Upper lobe of right lung (tissue), 1 donor: Measurements from ENCODE around the gene DHCR24. TPM values are rescaled to one million over a fixed set of nuclear protein-coding genes. Genes with fewer than 3 reads are reported as not detected.
A peak's percentile ranks its signal among the peaks of the same experiment; 100 is the strongest.

ENCODE experiments used
- ATAC-seq: fragments of 200-7000 bp; cut with Tn5 transposase; one replicate; pipeline ENCODE4 v1.9.1; 2020; ENCODE audit warnings: mild to moderate bottlenecking, moderate library complexity
- DNase-seq: peaks from one replicate; pipeline ENCODE4 v3.0.0-alpha.2; 2020
- H3K27ac ChIP-seq: fragments of 200-600 bp; one replicate; pipeline ENCODE4 v1.8.0; 2022
- H3K27me3 ChIP-seq: fragments of 200-600 bp; one replicate; pipeline ENCODE4 v1.8.0; 2022; ENCODE audit warnings: mild to moderate bottlenecking
- H3K36me3 ChIP-seq: fragments of 200-600 bp; one replicate; pipeline ENCODE4 v1.8.0; 2022
- H3K4me1 ChIP-seq: fragments of 200-600 bp; one replicate; pipeline ENCODE4 v1.8.0; 2022
- H3K4me3 ChIP-seq: fragments of 200-600 bp; one replicate; pipeline ENCODE4 v1.8.0; 2022; ENCODE audit warnings: mild to moderate bottlenecking
- H3K9me3 ChIP-seq: fragments of 200-600 bp; one replicate; pipeline ENCODE4 v1.8.0; 2022
- CTCF ChIP-seq: fragments of 200-600 bp; IDR thresholded peaks from one replicate; pipeline ENCODE4 v1.8.0; 2022; ENCODE audit warnings: antibody characterized with exemption
- intact Hi-C: fragments of 100-400 bp; cut with DNase I; formaldehyde crosslinking; loops from one replicate; pipeline ENCODE4 v1.11.0; 2022
- total RNA-seq: library from RNA; stranded (reverse); fragmentation: NEBNext Ultra II Directional; extraction: Animal tissue kit (Norgen Biotek cat#: 25700); gene quantifications from one replicate; pipeline ENCODE4 v1.2.1, GENCODE V29; 2021
- donor health status: DM: no; HTN: yes; CAD: no; lungs with severe emphysema.

The DHCR24 gene
- total RNA-seq, 1 donor from 2014 or later, result 749 TPM

GRCh38 chr1:54848134-54848948 is 38.7 kb downstream of the DHCR24 start:
- Histone ChIP-seq H3K27ac (no peak overlapping the region), H3K9me3 (no peaks in the 10 kb centered on the region), H3K4me1 (no peaks in the 10 kb centered on the region), H3K27me3 (no peaks in the 10 kb centered on the region), H3K4me3 (no peak overlapping the region), H3K36me3 (peaks cover 29% of the 10 kb centered on the region)
- no peak for ATAC-seq
- intact Hi-C loops, result no loop called here
- peak; percentile 18 for DNase-seq
- TF ChIP-seq CTCF, result no peak

GRCh38 chr1:54846716-54847284 is 40.2 kb downstream of the DHCR24 start:
- TF ChIP-seq CTCF, result no peak
- ATAC-seq (no peak), DNase-seq (no peak)
- intact Hi-C loops, result no loop called here
- no peaks in the 10 kb centered on the region for H3K9me3 ChIP-seq
- H3K36me3 ChIP-seq, result peaks cover 14% of the 10 kb centered on the region
- no peaks in the 10 kb centered on the region for H3K27me3 ChIP-seq
- H3K4me3 ChIP-seq, result no peak overlapping the region
- no peak overlapping the region for H3K27ac ChIP-seq
- H3K4me1 ChIP-seq, result no peaks in the 10 kb centered on the region

GRCh38 chr1:54846301-54846700 is 40.7 kb downstream of the DHCR24 start:
- H3K4me3 ChIP-seq, result no peak overlapping the region
- peaks cover 13% of the 10 kb centered on the region for H3K36me3 ChIP-seq
- ATAC-seq, result no peak
- no peaks in the 10 kb centered on the region for H3K4me1 ChIP-seq
- intact Hi-C loops, result no loop called here
- no peaks in the 10 kb centered on the region for H3K9me3 ChIP-seq
- DNase-seq, result no peak
- TF ChIP-seq CTCF, result no peak
- no peak overlapping the region for H3K27ac ChIP-seq
- H3K27me3 ChIP-seq, result no peaks in the 10 kb centered on the region

GRCh38 chr1:54845772-54846171 is 41.2 kb downstream of the DHCR24 start:
- no peak for TF ChIP-seq CTCF
- peaks cover 13% of the 10 kb centered on the region for H3K36me3 ChIP-seq
- DNase-seq (no peak), ATAC-seq (no peak)
- no peaks in the 10 kb centered on the region for H3K4me1 ChIP-seq
- no peaks in the 10 kb centered on the region for H3K27me3 ChIP-seq
- H3K4me3 ChIP-seq, result no peak overlapping the region
- no peaks in the 10 kb centered on the region for H3K9me3 ChIP-seq
- intact Hi-C loops, result no loop called here
- H3K27ac ChIP-seq, result no peak overlapping the region

- intact Hi-C loops, result no loop called here
- DNase-seq (no peak), ATAC-seq (no peak)
- TF ChIP-seq CTCF, result no peak
- H3K9me3 ChIP-seq, result no peaks in the 10 kb centered on the region
- H3K4me3 ChIP-seq, result no peak overlapping the region
- no peak overlapping the region for H3K27ac ChIP-seq
- no peaks in the 10 kb centered on the region for H3K27me3 ChIP-seq
- H3K36me3 ChIP-seq, result peaks cover 11% of the 10 kb centered on the region
- H3K4me1 ChIP-seq, result no peaks in the 10 kb centered on the region
These were observed 42.4 kb downstream of the DHCR24 start for GRCh38 chr1:54844564-54844963.
